Measurements from ENCODE around the gene PCNX2. TPM values are rescaled to one million over a fixed set of nuclear protein-coding genes. Genes with fewer than 3 reads are reported as not detected.

PCNX2 gene
- total and polyA plus RNA-seq, 2 experiments from 2014 or later: 5.0 to 13.7 TPM

DNA sequence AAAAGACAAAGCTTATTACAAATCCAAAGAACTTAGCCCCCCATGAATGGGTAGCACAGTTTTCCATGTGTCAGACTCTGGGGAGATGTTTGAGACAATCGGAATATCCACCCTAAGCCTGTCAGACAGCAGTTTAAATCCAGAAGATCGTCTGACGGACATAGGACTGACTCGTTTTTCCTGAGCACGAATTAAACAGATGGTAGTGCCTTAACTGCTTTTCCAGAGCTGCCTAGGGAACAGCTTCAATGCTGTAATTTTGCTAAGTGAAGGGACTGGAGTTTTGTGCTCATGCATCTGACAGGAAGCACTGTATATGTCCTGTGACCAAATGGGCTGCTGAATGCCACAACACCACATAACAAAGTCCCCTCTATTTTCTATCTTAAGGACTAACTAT, 48.6 kb downstream of the PCNX2 start:
- H3K36me3 ChIP-seq (ENCODE audit: low read depth): peaks cover 23% of the 10 kb centered on the region
- TF ChIP-seq EZH2 (IDR thresholded peaks at IDR 0.05; ENCODE audit: insufficient read depth, poor library complexity, severe bottlenecking): no peak
- no peak for TF ChIP-seq EZH2phosphoT487 (IDR thresholded peaks at IDR 0.05; ENCODE audit: insufficient read depth, low read depth)
- no peaks in the 10 kb centered on the region for H3K9me3 ChIP-seq (ENCODE audit: low read depth)
- no peaks in the 10 kb centered on the region for H3K4me1 ChIP-seq (ENCODE audit: insufficient read depth)
- no peak overlapping the region for H3K4me3 ChIP-seq
- in situ Hi-C loops (cut with MboI): no loop called here
- no peaks in the 10 kb centered on the region for H3K27me3 ChIP-seq (replicated peaks; ENCODE audit: insufficient read depth)
- no peak overlapping the region for H2AFZ ChIP-seq
- H3F3A ChIP-seq (ENCODE audit: insufficient read depth): no peaks in the 10 kb centered on the region; the same call in 1 of the 2 replicates
- DNase-seq: no peak
- no peaks in the 10 kb centered on the region for H3K79me2 ChIP-seq (ENCODE audit: insufficient read depth)
- H4K20me1 ChIP-seq (ENCODE audit: insufficient read depth): no peaks in the 10 kb centered on the region
- H3K9me2 ChIP-seq (ENCODE audit: insufficient read depth): no peaks in the 10 kb centered on the region
- no peak overlapping the region for H3K9ac ChIP-seq
- no peak overlapping the region for H3K27ac ChIP-seq
- WGBS, 2 experiments (ENCODE audit: low coverage in 1 of 2, low lambda C conversion rate in 2 of 2, missing lambda C conversion rate in 2 of 2): 78 to 89% methylated on average over 5 of the region's 5 CpGs
- no peak overlapping the region for H3K4me2 ChIP-seq (ENCODE audit: unreplicated experiment)

GRCh38 chr1:233245191-233245765, 50.2 kb downstream of the PCNX2 start:
- H3K79me2 ChIP-seq (ENCODE audit: insufficient read depth): no peaks in the 10 kb centered on the region
- TF ChIP-seq EZH2phosphoT487 (IDR thresholded peaks at IDR 0.05; ENCODE audit: insufficient read depth, low read depth) (no peak), EZH2 (IDR thresholded peaks at IDR 0.05; ENCODE audit: insufficient read depth, poor library complexity, severe bottlenecking) (no peak)
- no peaks in the 10 kb centered on the region for H3K27me3 ChIP-seq (replicated peaks; ENCODE audit: insufficient read depth)
- no peaks in the 10 kb centered on the region for H3K9me3 ChIP-seq (ENCODE audit: low read depth)
- in situ Hi-C loops (cut with MboI): no loop called here
- 0 out of 2 replicates have a peak, but pooled peaks cover 7% of the 10 kb centered on the region for H3K4me1 ChIP-seq (ENCODE audit: insufficient read depth)
- peaks cover 13% of the 10 kb centered on the region for H3K36me3 ChIP-seq (ENCODE audit: low read depth)
- H3K4me2 ChIP-seq (ENCODE audit: unreplicated experiment): no peak overlapping the region
- H2AFZ ChIP-seq: no peak overlapping the region
- H3F3A ChIP-seq (ENCODE audit: insufficient read depth): no peaks in the 10 kb centered on the region; the same call in 1 of the 2 replicates
- no peaks in the 10 kb centered on the region for H4K20me1 ChIP-seq (ENCODE audit: insufficient read depth)
- H3K9me2 ChIP-seq (ENCODE audit: insufficient read depth): no peaks in the 10 kb centered on the region
- no peak overlapping the region for H3K27ac ChIP-seq
- no peak overlapping the region for H3K4me3 ChIP-seq
- WGBS, 2 experiments (ENCODE audit: low coverage in 1 of 2, low lambda C conversion rate in 2 of 2, missing lambda C conversion rate in 2 of 2): 95 to 97% methylated on average over 8 of the region's 8 CpGs
- no peak for DNase-seq
- no peak overlapping the region for H3K9ac ChIP-seq

DNA sequence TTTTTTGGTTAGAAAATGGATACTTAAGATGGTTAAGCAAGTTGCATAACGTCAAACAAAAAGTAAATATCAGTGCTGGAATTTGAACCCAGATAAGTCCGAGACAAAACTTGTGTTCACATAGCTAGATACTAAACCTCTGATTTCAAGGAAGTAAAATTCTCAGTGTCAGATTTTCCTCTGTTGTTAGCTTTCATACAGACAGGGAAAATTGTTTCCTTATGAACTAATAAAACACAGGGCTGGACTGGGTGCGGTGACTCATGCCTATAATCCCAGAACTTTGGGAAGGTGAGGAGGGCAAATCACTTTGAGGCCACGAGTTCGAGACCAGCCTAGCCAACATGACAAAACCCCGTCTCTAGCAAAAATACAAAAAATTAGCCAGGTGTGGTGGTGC, 51.3 kb downstream of the PCNX2 start:
- no peak overlapping the region for H3K4me2 ChIP-seq (ENCODE audit: unreplicated experiment)
- H3K9me3 ChIP-seq (ENCODE audit: low read depth): no peaks in the 10 kb centered on the region
- H2AFZ ChIP-seq: no peak overlapping the region
- H3K27me3 ChIP-seq (replicated peaks; ENCODE audit: insufficient read depth): no peaks in the 10 kb centered on the region
- H3K27ac ChIP-seq: no peak overlapping the region
- 0 out of 2 replicates have a peak, but pooled peaks cover 8% of the 10 kb centered on the region for H3K4me1 ChIP-seq (ENCODE audit: insufficient read depth)
- H3K9ac ChIP-seq: no peak overlapping the region
- DNase-seq: peak; percentile 44
- H3K4me3 ChIP-seq: no peak overlapping the region
- no peaks in the 10 kb centered on the region; the same call in 1 of the 2 replicates for H3F3A ChIP-seq (ENCODE audit: insufficient read depth)
- in situ Hi-C loops (cut with MboI): no loop called here
- H3K36me3 ChIP-seq (ENCODE audit: low read depth): peaks cover 2% of the 10 kb centered on the region
- WGBS, 2 experiments (ENCODE audit: low coverage in 1 of 2, low lambda C conversion rate in 2 of 2, missing lambda C conversion rate in 2 of 2): 53% methylated on average over 6 of the region's 6 CpGs
- H4K20me1 ChIP-seq (ENCODE audit: insufficient read depth): no peaks in the 10 kb centered on the region
- TF ChIP-seq EZH2phosphoT487 (IDR thresholded peaks at IDR 0.05; ENCODE audit: insufficient read depth, low read depth) (no peak), EZH2 (IDR thresholded peaks at IDR 0.05; ENCODE audit: insufficient read depth, poor library complexity, severe bottlenecking) (no peak)
- no peaks in the 10 kb centered on the region for H3K79me2 ChIP-seq (ENCODE audit: insufficient read depth)
- H3K9me2 ChIP-seq (ENCODE audit: insufficient read depth): no peaks in the 10 kb centered on the region

- no peak for DNase-seq
- Histone ChIP-seq H3F3A (ENCODE audit: insufficient read depth) (no peaks in the 10 kb centered on the region; the same call in 1 of the 2 replicates), H3K4me1 (ENCODE audit: insufficient read depth) (0 out of 2 replicates have a peak, but pooled peaks cover 8% of the 10 kb centered on the region), H4K20me1 (ENCODE audit: insufficient read depth) (no peaks in the 10 kb centered on the region), H3K79me2 (ENCODE audit: insufficient read depth) (no peaks in the 10 kb centered on the region), H3K4me2 (ENCODE audit: unreplicated experiment) (no peak overlapping the region), H2AFZ (no peak overlapping the region), H3K27ac (no peak overlapping the region), H3K9ac (no peak overlapping the region), H3K4me3 (no peak overlapping the region), H3K9me3 (ENCODE audit: low read depth) (no peaks in the 10 kb centered on the region), H3K27me3 (replicated peaks; ENCODE audit: insufficient read depth) (no peaks in the 10 kb centered on the region), H3K9me2 (ENCODE audit: insufficient read depth) (no peaks in the 10 kb centered on the region), H3K36me3 (ENCODE audit: low read depth) (no peaks in the 10 kb centered on the region)
- WGBS, 2 experiments (ENCODE audit: low coverage in 1 of 2, low lambda C conversion rate in 2 of 2, missing lambda C conversion rate in 2 of 2): 36 to 46% methylated on average over 4 of the region's 4 CpGs
- in situ Hi-C loops (cut with MboI): no loop called here
- TF ChIP-seq EZH2 (IDR thresholded peaks at IDR 0.05; ENCODE audit: insufficient read depth, poor library complexity, severe bottlenecking) (no peak), EZH2phosphoT487 (IDR thresholded peaks at IDR 0.05; ENCODE audit: insufficient read depth, low read depth) (no peak)
Observed at GRCh38 chr1:233242827-233243483, 52.6 kb downstream of the PCNX2 start.

All from GM23248 (cell line).